ENCODE results near the gene FMNL1. TPM values are rescaled to one million over a fixed set of nuclear protein-coding genes. Genes with fewer than 3 reads are reported as not detected.

Gene FMNL1
- total and polyA plus RNA-seq, 2 donors from 2014 or later, result 2.3 to 32.9 TPM

GRCh38 chr17:45296833-45297124 lies 75.1 kb downstream of the FMNL1 start:
- Histone ChIP-seq H3K9me3 (ENCODE audit: control insufficient read depth in 2 of 3, insufficient read depth in 1 of 3, low read length in 3 of 3) (no peaks in the 10 kb centered on the region), H3K36me3 (ENCODE audit: control insufficient read depth in 2 of 3, insufficient read depth in 3 of 3, low read length in 3 of 3) (no peaks in the 10 kb centered on the region), H3K27ac (ENCODE audit: low read depth in 2 of 2, low read length in 2 of 2) (no peak overlapping the region), H3K4me3 (ENCODE audit: low read length in 3 of 3) (no peak overlapping the region), H3K4me1 (ENCODE audit: control insufficient read depth in 2 of 3, insufficient read depth in 2 of 3, low read depth in 1 of 3, low read length in 3 of 3) (peaks cover 4 to 67% (median 53%) of the 10 kb centered on the region in 3 donors), H3K27me3 (ENCODE audit: control insufficient read depth, insufficient read depth, low read length) (no peaks in the 10 kb centered on the region), H3K9ac (ENCODE audit: low read length in 3 of 3) (no peak overlapping the region)
- TF ChIP-seq CTCF (IDR thresholded peaks at IDR 0.05; ENCODE audit: borderline replicate concordance, extremely low read depth, insufficient read depth), result no peak
- no peak for DNase-seq
- intact Hi-C loops (cut with DNase I), result no loop called here
- no peak for FAIRE-seq

Other genes with a start within 250 kb of the FMNL1 start
- gene DCAKD, start 170.3 kb upstream of the FMNL1 start, total RNA-seq, result 34.9 TPM
- 27.5 TPM for gene DCAKD, start 170.3 kb upstream of the FMNL1 start, polyA plus RNA-seq (ENCODE audit: insufficient read depth, low read depth, low replicate concordance)
- gene NMT1, start 160.6 kb upstream of the FMNL1 start, total RNA-seq, result 98.5 TPM
- gene NMT1, start 160.6 kb upstream of the FMNL1 start, polyA plus RNA-seq (ENCODE audit: insufficient read depth, low read depth, low replicate concordance), result 72.3 TPM
- 111 TPM for gene PLCD3, start 89.4 kb upstream of the FMNL1 start, total RNA-seq
- gene PLCD3, start 89.4 kb upstream of the FMNL1 start, polyA plus RNA-seq (ENCODE audit: insufficient read depth, low read depth, low replicate concordance), result 14.8 TPM
- 19.2 TPM for gene ACBD4, start 86.2 kb upstream of the FMNL1 start, total RNA-seq
- 46.3 TPM for gene ACBD4, start 86.2 kb upstream of the FMNL1 start, polyA plus RNA-seq (ENCODE audit: insufficient read depth, low read depth, low replicate concordance)
- gene HEXIM1, start 73.4 kb upstream of the FMNL1 start, total RNA-seq, result 34.7 TPM
- gene HEXIM1, start 73.4 kb upstream of the FMNL1 start, polyA plus RNA-seq (ENCODE audit: insufficient read depth, low read depth, low replicate concordance), result 25.0 TPM
- gene HEXIM2, start 60.0 kb upstream of the FMNL1 start, total RNA-seq, result 6.2 TPM
- 29.1 TPM for gene HEXIM2, start 60.0 kb upstream of the FMNL1 start, polyA plus RNA-seq (ENCODE audit: insufficient read depth, low read depth, low replicate concordance)
- not detected for gene SPATA32, start 40.2 kb downstream of the FMNL1 start, total RNA-seq
- gene SPATA32, start 40.2 kb downstream of the FMNL1 start, polyA plus RNA-seq (ENCODE audit: insufficient read depth, low read depth, low replicate concordance), result not detected
- gene MAP3K14, start 95.1 kb downstream of the FMNL1 start, total RNA-seq, result 24.5 TPM
- gene MAP3K14, start 95.1 kb downstream of the FMNL1 start, polyA plus RNA-seq (ENCODE audit: insufficient read depth, low read depth, low replicate concordance), result 7.6 TPM
- 57.2 TPM for gene ARHGAP27, start 211.0 kb downstream of the FMNL1 start, total RNA-seq
- gene ARHGAP27, start 211.0 kb downstream of the FMNL1 start, polyA plus RNA-seq (ENCODE audit: insufficient read depth, low read depth, low replicate concordance), result 13.3 TPM

Data from kidney (tissue), 14 donors.